GM12891 (cell line): ENCODE data around the gene PPOX.

ENCODE experiments used
- DNase-seq: peaks from one replicate; pipeline ENCODE4 v3.0.0; 2011; ENCODE audit warnings: low spot score; ENCODE audit not compliant: insufficient read length
- FAIRE-seq: peaks from 2 replicates; lab custom pipeline; 2011; peaks lifted over from hg19 to GRCh38; lab: Jason Lieb, UNC
- PAX5 ChIP-seq: IDR thresholded peaks from 2 replicates; pipeline ENCODE4 v1.6.1; 2011; ENCODE audit warnings: low read length, moderate library complexity, mild to moderate bottlenecking; ENCODE audit not compliant: insufficient read depth, severe bottlenecking
- POLR2A ChIP-seq: IDR thresholded peaks from 2 replicates; pipeline ENCODE4 v1.6.1; 2011; ENCODE audit warnings: low read depth, low read length, control low read depth
- POLR2AphosphoS5 ChIP-seq: IDR thresholded peaks from 2 replicates; pipeline ENCODE4 v1.6.1; 2011; ENCODE audit warnings: low read depth, low read length, control low read depth
- POU2F2 ChIP-seq: IDR thresholded peaks from 2 replicates; pipeline ENCODE4 v1.6.1; 2011; ENCODE audit warnings: low read depth, mild to moderate bottlenecking, control low read depth, low read length, moderate library complexity
- SPI1 ChIP-seq: IDR thresholded peaks from 2 replicates; pipeline ENCODE4 v1.6.1; 2011; ENCODE audit warnings: low read depth, low read length, control low read depth
- TAF1 ChIP-seq: IDR thresholded peaks from 2 replicates; pipeline ENCODE4 v1.6.1; 2011; ENCODE audit warnings: low read depth, low read length, control low read depth

Gene PPOX

DNA sequence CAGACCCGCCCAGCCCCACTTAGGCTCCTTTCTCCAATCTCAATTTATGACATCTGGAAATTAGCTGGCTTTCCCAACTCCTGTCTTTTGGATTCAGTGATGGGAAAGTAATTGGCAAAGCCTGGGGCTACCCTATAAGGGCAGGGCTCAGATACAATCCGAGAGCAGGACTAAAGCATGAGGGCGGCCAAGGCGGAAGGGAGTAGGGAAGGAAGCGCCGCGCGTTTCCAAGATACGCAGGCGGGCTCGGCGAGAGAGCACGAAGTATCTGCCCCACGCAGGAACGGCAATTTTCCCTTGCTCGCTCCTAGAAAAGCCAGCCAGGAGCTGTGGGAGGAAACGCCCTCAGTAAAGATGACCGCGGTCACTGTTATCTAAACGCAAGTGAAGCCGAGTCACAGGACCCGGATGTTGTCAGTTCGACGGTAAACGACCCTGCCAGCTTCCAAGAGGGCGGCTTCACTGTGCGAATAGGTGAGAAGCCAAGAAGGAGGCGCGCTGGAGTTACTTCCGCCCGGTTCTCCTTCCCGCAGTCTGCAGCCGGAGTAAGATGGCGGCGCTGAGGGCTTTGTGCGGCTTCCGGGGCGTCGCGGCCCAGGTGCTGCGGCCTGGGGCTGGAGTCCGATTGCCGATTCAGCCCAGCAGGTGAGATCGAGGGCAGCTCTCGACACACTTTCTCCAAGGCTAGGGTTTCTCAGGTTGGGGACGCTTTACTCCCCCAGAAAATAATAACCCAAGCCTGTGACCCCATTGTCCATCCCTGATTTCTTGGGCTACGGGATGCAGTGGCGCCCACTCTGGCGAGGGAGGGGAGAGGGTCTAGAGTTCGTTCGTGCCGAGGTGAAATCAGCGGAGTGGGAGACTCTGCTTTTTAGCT is 35.8 kb downstream of the PPOX start, which contains the start of gene NDUFS2:
Gene NDUFS2 (plus strand): TSS at position 532 of the 877 bp plus-strand sequence. CDS start 19 bp downstream, at position 551.
- TF ChIP-seq POLR2A (peak; percentile 93), POLR2AphosphoS5 (peak; percentile 78), PAX5 (no peak), POU2F2 (peak; percentile 72), TAF1 (peak; percentile 98)
- FAIRE-seq (peak; percentile 95), DNase-seq (peak; percentile 89)

DNA sequence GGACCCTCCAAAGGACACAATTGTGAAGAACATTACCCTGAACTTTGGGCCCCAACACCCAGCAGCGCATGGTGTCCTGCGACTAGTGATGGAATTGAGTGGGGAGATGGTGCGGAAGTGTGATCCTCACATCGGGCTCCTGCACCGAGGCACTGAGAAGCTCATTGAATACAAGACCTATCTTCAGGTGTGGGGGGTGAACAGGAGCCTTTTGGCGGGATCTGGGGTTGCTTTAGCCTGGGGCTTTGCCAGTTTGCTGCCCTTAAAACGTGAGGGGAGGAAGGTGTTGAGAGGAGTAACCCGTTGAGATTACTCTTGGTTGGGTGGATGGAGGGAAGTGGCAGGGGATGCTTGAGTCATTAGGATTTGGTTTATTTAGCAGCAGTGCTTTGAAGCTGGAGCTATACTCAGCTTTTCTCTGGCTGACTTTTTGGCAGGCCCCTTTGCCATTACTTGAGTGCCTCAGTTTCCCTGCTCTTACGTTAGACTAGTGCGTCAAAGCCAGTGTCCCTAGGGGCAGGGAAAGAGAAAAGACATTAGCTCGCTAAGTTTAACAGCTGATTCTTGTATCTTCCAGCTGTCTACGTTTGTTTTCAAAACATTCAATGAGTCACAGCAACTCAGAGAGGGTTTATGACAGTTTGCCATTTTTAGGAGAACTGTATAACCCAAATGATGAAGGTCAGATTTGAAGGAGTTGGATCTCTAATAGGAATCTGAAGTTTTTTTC is 40.4 kb downstream of the PPOX start:
- no peak for TF ChIP-seq POU2F2
- TF ChIP-seq POLR2A: no peak
- TF ChIP-seq POLR2AphosphoS5: no peak
- no peak for TF ChIP-seq PAX5
- TF ChIP-seq TAF1: no peak
- no peak for TF ChIP-seq SPI1
- FAIRE-seq: no peak
- DNase-seq: no peak

DNA sequence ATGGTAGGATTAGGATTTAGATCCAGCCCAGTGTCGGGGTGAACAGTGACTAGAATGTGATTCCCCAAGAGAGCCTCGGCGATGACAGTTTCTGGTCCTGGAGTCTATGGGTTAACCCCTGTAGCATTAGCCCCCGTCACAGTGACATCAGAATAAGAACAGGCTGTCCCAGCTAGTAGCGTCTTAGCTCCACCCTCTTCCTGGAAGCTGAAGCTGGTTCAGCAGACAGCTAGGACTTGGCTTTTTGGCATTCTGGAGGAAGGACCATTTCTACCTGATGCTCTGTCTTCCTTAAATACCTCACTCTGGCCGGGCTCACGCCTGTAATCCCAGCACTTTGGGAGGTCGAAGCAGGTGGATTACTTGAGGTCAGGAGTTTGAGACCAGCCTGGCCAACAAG is 40.9 kb downstream of the PPOX start:
- DNase-seq: no peak
- FAIRE-seq: no peak
- TF ChIP-seq POLR2A: no peak
- TF ChIP-seq POU2F2: no peak
- TF ChIP-seq TAF1: no peak
- no peak for TF ChIP-seq POLR2AphosphoS5
- no peak for TF ChIP-seq PAX5
- TF ChIP-seq SPI1: no peak

DNA sequence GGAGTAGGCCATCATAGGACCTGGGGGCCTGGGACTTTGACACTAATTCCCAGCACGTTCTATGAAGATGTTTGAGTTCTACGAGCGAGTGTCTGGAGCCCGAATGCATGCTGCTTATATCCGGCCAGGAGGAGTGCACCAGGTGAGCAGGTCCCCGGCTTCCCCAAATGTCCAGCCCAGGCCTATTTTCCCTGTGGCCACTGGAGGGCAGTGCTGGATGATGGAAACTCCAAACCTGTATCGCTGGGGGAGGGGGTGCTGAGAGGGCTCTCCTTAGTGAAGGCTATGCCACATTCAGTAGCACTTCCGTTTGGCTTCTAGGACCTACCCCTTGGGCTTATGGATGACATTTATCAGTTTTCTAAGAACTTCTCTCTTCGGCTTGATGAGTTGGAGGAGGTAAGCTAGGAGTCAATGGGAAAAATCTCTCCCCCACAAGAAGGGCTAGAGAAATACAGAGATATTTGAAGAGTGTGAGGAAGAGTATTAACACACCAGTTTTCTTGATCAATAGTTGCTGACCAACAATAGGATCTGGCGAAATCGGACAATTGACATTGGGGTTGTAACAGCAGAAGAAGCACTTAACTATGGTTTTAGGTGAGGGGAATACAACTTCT is 43.7 kb downstream of the PPOX start:
- TF ChIP-seq SPI1 (peak; percentile 43; the same call in 1 of the 2 replicates), POU2F2 (peak; percentile 63; the same call in 1 of the 2 replicates), POLR2AphosphoS5 (no peak)
- DNase-seq (peak; percentile 50), FAIRE-seq (peak; percentile 88)

DNA sequence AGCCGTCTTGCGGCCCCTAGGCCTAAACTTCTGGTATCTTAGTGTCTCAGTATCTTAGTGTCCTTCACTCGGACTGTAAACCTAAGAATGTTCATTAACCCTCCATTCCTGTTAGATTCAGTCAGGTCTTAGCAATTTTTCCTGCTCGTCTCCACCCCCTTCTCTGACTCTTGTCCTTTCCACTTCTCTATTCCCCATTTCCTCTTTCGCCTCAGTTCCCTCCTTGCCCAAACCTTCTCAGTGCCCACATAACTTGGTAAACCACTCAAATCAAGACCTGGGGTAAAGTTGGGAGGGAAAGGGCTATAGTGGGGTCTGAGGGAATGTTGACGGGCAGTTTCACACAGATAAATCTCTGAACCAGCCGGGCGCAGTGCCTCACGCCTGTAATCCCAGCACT is 48.1 kb downstream of the PPOX start:
- DNase-seq (no peak), FAIRE-seq (no peak)
- TF ChIP-seq PAX5: no peak
- TF ChIP-seq SPI1: no peak
- TF ChIP-seq POLR2A: no peak
- TF ChIP-seq TAF1: no peak
- no peak for TF ChIP-seq POLR2AphosphoS5
- no peak for TF ChIP-seq POU2F2

DNA sequence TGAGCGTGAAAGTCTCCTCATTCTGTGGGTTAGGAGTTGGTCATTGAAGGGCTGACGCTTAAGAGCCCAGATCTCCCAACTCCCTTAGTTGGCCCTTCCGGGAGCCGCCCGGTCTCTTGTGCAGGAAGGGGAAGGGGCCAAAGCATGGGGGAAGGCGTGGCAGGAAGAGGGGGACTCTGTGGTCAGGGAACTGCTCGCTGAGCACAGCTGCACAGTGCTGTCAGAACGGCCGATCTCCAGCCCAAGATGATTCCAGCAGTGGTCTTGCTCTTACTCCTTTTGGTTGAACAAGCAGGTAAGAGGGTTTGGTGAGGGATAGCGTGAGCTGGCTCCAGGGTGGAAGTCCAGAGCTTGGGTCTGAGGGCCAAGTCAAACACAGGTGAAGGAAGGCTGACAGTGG is 48.9 kb downstream of the PPOX start, which contains the start of gene FCER1G:
Gene FCER1G (plus strand): TSS at position 220 of the 400 bp plus-strand sequence. CDS start 27 bp downstream, at position 247.
- TF ChIP-seq SPI1 (no peak), POLR2AphosphoS5 (no peak), TAF1 (no peak), POLR2A (no peak), POU2F2 (no peak), PAX5 (no peak)
- DNase-seq (no peak), FAIRE-seq (no peak)

DNA sequence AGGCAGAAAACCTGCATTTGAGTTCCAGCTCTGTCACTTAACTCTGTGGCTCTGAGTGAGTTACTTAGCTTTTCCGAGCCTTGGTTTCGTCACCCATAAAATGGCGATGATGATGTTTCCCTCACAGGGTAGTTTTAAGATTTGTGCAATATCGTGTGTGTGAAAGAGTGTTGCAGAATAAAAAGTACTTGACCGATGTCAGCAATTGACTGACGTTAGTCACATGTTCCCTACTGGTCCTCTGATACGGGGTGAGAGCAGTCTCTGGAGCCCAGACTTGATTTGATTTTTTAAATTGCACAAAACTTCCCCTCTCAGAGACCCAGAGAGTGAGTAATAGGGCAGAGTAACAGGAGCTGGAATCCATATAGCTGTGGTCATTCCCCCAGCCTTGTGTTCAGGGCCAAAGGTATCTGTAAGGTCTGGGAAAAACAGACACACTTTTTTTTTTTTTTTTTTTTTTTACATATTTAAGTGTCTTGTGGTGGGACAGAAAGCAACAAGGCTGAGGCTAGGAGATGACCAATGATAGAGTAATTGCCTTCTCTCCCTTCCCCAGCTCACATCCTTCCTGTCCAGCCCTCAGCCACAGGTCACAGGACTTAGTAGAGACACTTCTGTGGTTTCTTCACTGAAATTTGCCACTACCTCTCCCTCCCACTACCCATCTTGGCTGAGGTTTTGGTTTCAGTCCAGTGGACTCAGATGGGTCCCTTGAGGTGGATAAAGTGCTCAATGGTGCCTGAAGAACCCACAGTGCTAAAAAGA is 50.9 kb downstream of the PPOX start:
- DNase-seq (peak; percentile 45), FAIRE-seq (peak; percentile 92)
- TF ChIP-seq PAX5: no peak
- no peak for TF ChIP-seq TAF1
- no peak for TF ChIP-seq POLR2AphosphoS5
- peak; percentile 29; the same call in 1 of the 2 replicates for TF ChIP-seq POU2F2
- TF ChIP-seq SPI1: peak; percentile 40; the same call in 1 of the 2 replicates
- no peak for TF ChIP-seq POLR2A

DNA sequence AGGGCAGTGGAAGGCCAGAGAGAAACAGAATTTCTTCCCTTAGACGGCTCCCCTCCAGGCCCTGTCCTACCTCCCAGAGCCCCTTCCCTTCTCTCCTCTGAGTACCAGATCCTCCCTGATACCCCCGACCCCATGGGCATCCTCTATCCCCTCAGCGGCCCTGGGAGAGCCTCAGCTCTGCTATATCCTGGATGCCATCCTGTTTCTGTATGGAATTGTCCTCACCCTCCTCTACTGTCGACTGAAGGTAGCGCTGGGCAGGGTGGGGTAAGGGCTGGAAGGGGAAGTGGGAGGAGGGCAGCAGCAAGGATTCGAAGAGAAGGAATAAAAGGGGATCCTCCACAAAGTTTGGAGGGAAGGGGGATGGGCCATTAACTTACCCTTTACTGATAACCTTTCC is 51.6 kb downstream of the PPOX start:
- FAIRE-seq: peak; percentile 84
- no peak for DNase-seq
- TF ChIP-seq SPI1 (no peak), POLR2AphosphoS5 (no peak), POU2F2 (no peak), PAX5 (no peak), POLR2A (no peak), TAF1 (no peak)
